GM12874 (cell line): ENCODE results near the gene ABCD1.
A peak's percentile ranks its signal among the peaks of the same experiment; 100 is the strongest.

Experiments
- TF ChIP-seq, protein P1 (sequence below): IDR thresholded peaks from 2 replicates; pipeline ENCODE4 v1.5.1; 2011; ENCODE audit warnings: low read depth, mild to moderate bottlenecking, control low read depth, low read length, moderate library complexity; ENCODE audit not compliant: insufficient read depth

Gene ABCD1

DNA sequence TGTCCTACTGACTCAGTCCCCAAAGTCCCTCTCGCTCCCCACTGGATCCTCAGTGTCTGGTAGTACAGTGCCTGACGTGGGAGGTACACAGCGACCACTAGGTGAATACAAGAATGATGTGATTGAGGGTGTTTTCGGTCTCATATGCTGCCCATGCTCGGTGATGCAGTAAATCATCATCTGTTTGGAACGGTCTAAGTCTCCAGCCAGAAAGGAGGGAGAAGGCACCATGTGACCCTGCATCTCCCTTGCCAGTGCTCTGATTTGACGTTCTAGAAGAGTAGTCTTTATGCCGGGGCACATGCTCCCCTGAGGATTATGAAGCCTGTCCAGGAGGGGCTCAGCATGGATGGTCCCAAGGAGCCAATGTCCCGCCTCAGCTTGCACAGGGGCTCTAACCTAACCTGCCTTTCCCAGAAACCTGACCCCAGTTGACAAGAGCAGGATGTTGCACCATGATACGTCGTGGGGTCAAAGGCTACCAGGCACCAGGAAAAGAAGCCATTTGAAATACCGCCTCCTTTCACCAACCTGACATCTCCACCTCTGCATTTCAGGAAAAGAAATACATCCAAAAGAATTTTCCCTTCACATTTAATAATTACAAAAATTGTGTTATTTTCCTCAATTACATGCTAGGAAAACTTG is 25.6 kb downstream of the ABCD1 start:
- TF ChIP-seq, protein P1, sequence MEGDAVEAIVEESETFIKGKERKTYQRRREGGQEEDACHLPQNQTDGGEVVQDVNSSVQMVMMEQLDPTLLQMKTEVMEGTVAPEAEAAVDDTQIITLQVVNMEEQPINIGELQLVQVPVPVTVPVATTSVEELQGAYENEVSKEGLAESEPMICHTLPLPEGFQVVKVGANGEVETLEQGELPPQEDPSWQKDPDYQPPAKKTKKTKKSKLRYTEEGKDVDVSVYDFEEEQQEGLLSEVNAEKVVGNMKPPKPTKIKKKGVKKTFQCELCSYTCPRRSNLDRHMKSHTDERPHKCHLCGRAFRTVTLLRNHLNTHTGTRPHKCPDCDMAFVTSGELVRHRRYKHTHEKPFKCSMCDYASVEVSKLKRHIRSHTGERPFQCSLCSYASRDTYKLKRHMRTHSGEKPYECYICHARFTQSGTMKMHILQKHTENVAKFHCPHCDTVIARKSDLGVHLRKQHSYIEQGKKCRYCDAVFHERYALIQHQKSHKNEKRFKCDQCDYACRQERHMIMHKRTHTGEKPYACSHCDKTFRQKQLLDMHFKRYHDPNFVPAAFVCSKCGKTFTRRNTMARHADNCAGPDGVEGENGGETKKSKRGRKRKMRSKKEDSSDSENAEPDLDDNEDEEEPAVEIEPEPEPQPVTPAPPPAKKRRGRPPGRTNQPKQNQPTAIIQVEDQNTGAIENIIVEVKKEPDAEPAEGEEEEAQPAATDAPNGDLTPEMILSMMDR: no peak

DNA sequence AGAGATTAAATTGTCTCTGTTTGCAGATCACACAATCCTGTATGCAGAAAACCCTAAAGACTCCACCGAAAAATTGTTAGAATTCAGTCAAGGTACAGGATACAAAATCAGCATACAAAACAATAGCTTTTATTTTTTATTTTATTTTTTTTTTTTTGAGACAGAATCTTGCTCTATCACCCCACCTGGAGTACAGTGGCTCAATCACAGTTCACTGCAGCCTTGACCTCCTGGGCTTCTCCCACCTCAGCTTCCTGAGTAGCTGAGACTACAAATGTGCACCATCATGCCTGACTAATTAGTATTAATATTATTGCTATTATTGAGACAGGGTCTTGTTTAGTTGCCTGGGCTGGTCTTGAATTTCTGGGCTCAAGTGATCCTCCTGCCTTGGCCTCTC is 30.5 kb downstream of the ABCD1 start:
- TF ChIP-seq, protein P1: no peak

DNA sequence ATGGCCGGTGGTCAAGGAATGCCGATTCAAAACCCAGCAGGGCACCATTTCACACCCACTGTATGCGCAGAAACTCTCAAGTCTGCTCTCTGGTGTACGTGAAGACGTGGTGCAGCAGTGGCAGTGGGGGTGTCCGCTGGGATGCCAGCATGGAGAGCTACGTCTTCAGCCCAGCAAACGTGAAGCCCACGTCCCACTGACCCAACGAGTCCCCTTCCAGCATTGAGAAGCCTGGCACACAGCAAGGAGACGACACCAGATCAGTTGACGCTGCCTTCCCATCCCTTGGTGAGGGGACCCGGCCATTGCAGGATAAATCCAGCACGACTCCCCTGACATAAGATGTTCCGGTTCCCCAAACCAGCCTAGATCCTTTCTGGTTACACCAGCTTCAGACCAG is 37.2 kb downstream of the ABCD1 start:
- TF ChIP-seq, protein P1: no peak

DNA sequence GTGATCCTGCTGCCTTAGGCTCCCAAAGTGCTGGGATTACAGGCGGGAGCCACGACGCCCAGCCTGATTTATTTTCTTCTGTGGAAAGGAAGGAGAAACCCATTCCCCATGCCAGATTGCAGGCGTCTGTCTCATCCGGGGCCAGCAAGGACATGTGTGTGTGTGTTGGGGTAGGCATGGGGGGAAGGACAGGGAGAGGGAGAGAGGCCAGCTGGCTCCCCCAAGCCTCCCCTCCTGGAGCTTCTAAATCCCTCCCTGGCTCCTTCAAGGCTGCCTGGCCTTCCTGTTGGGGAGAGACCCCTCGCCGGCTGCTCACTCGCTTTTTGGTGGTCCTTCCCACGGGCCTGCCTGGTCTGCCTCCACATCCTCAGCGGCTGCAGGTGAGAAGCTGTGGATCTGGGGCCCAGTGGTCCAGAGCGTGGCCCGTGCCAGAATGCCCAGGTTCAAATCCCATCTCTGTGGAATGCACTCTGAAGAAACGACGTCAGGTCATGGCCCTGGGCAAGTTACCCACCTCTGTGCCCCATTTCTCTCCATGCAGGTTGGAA is 38.0 kb downstream of the ABCD1 start:
- TF ChIP-seq, protein P1: no peak

DNA sequence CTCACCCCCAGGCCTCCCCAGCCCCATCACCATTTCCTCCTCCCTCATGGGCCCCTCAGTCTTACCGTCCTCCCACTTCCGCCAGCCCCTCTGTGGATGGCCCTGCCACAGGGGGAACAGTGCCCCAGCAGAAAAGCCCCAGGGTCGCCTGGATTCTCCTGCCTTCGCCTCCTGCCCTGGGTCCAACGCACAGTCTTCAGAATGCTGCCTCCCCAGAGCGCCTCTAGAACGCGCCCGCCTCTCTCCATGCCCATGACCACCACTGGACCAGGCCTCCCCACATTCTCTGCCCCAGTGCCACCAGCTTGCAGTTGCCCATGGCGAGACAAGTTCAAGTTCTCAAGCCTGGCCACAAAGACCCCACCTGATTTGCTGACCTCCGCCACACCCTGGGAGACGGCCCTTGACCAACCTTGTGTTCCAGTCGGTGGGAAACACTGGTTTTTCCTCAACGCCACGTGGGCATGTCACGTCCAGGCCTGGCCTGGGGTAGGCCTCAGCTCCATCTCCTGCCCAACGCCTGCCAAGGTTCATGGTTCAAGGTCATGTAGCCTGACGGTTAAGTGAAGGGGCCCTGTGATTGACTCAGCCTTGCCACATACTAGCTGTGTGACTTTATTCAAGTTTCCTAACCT is 38.8 kb downstream of the ABCD1 start:
- TF ChIP-seq, protein P1: no peak

DNA sequence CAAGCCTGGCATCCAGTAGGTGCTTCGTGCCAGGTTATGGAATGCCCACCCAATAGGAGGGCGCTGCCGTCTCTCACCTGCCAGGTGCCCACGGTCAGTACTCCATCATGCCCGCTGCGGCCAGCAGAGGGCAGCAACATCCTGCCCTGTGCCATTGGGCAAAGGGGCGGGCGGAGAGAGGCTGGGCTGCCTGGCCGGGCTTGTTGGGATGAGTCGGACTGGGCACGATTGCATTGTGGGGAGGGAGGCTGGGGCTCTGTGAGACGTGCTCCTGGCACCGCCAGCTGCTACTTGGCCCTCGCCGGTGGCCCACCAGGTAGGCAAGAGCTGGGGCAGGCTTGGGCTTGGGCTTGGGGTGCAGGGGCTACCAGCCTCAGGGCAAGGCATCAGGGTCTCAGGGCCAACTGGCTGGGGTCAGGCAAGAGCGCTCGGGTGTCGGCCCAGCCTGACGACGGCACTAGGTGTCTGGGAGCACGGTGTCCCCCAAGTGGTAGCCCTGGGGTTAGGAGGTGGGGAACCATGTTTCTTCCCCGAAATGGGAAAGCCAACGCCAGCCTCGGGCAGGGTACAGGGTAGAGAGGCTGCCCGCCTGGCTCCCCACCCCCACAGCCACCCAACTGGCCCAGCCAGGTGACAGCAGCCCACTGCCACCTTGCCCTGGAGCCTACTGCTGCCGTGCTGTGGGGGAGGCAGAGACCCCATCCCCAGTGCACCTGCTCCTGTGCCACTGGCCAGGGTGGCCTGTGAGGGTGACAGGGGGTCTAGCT is 39.5 kb downstream of the ABCD1 start, which contains the start of gene PLXNB3:
TSS of gene PLXNB3 (plus strand) at position 261 of the 767 bp plus-strand sequence. CDS start 1,287 bp downstream, outside the sequence.
- TF ChIP-seq, protein P1: peak; percentile 76

DNA sequence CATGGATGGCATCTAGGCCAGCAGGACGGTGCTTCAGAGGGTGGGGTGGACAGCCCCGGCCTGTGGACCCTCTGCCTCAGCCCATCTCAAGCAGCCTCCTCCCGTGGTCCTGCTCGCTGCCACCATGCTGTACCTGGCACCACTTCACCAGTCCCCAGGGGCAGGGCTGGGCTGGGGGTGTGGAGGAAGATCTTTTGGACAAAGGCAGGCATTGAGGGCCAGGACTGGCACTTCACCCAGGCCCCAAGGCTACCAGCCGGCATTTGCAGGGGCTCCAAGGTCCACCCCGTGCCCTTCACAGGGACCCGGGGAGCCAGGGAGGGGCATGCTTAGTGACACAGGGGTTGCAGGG is 40.1 kb downstream of the ABCD1 start:
- TF ChIP-seq, protein P1: no peak
